ENCODE measurements around the gene CLDN24. TPM values are rescaled to one million over a fixed set of nuclear protein-coding genes. Genes with fewer than 3 reads are reported as not detected.

Gene CLDN24
- total RNA-seq, 1 experiment from 2014 or later: not detected

DNA sequence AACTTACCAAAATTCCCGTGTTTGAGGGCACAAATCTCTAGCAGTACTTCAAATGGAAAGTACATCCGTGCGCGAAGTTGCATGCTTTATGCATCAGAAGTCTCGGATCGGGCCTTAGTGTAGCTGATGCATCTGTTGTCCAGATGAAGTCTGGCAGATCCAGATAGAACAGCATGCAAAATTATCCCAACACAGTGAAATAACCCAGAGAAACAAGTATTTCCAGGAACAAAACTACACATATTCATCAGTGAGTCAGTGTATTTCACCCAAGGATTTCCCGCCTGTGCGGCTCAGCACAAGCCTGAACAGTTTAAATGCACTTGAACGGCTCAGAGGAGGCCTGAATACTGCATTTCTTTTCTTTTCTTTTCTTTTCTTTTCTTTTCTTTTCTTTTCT, 27.4 kb upstream of the CLDN24 start:
- no peak overlapping the region for H3K9ac ChIP-seq (ENCODE audit: extremely low read depth, insufficient read length, low read length)

More for the DNA sequence above, 27.4 kb upstream of the CLDN24 start:
- Histone ChIP-seq H4K20me1 (ENCODE audit: control insufficient read depth, insufficient read depth, insufficient read length) (no peaks in the 10 kb centered on the region), H3K9me3 (ENCODE audit: control insufficient read depth, low read depth, low read length) (no peaks in the 10 kb centered on the region), H3T11ph (ENCODE audit: low read length) (no peak overlapping the region), H3K14ac (ENCODE audit: insufficient read depth, low read length) (no peak overlapping the region), H3K4me1 (ENCODE audit: insufficient read depth, low read length) (no peaks in the 10 kb centered on the region), H3K18ac (ENCODE audit: insufficient read length, low read depth, low read length) (no peak overlapping the region), H2BK5ac (ENCODE audit: insufficient read length, low read length) (no peak overlapping the region), H3K56ac (ENCODE audit: insufficient read length, low read depth, low read length) (no peak overlapping the region), H4K5ac (ENCODE audit: insufficient read length, low read depth, low read length) (no peak overlapping the region), H2BK20ac (ENCODE audit: low read depth, low read length, poor library complexity, severe bottlenecking) (no peak overlapping the region), H3K27ac (ENCODE audit: insufficient read length, low read depth, low read length) (no peak overlapping the region), H4K91ac (ENCODE audit: insufficient read length, low read depth, low read length) (no peak overlapping the region), H2AFZ (ENCODE audit: low read length) (no peak overlapping the region), H3K4ac (ENCODE audit: low read depth, low read length) (no peak overlapping the region), H2AK5ac (ENCODE audit: insufficient read length, low read length) (no peak overlapping the region), H3K79me2 (ENCODE audit: insufficient read depth, low read length) (no peaks in the 10 kb centered on the region), H3K23me2 (ENCODE audit: insufficient read length, low read depth, low read length, poor library complexity, severe bottlenecking) (no peaks in the 10 kb centered on the region), H4K8ac (replicated peaks; ENCODE audit: insufficient read length, low read depth, low read length) (no peak overlapping the region), H2BK12ac (ENCODE audit: insufficient read length, low read depth, low read length) (no peak overlapping the region), H3K4me2 (ENCODE audit: insufficient read depth, insufficient read length, low read length) (no peak overlapping the region), H3K23ac (ENCODE audit: insufficient read length, low read depth, low read length) (no peak overlapping the region), H2BK15ac (ENCODE audit: low read depth, low read length) (no peak overlapping the region), H3K27me3 (ENCODE audit: insufficient read depth, low read length) (no peaks in the 10 kb centered on the region), H2BK120ac (ENCODE audit: low read depth, low read length, poor library complexity, severe bottlenecking) (no peak overlapping the region), H3K79me1 (ENCODE audit: insufficient read depth, low read depth, low read length, poor library complexity, severe bottlenecking) (no peaks in the 10 kb centered on the region)
- TF ChIP-seq, protein P1, sequence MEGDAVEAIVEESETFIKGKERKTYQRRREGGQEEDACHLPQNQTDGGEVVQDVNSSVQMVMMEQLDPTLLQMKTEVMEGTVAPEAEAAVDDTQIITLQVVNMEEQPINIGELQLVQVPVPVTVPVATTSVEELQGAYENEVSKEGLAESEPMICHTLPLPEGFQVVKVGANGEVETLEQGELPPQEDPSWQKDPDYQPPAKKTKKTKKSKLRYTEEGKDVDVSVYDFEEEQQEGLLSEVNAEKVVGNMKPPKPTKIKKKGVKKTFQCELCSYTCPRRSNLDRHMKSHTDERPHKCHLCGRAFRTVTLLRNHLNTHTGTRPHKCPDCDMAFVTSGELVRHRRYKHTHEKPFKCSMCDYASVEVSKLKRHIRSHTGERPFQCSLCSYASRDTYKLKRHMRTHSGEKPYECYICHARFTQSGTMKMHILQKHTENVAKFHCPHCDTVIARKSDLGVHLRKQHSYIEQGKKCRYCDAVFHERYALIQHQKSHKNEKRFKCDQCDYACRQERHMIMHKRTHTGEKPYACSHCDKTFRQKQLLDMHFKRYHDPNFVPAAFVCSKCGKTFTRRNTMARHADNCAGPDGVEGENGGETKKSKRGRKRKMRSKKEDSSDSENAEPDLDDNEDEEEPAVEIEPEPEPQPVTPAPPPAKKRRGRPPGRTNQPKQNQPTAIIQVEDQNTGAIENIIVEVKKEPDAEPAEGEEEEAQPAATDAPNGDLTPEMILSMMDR (conservative IDR thresholded peaks at IDR 0.05): no peak
- no peaks in the 10 kb centered on the region for H3K4me1 Mint-ChIP-seq
- H3K9me3 Mint-ChIP-seq: no peaks in the 10 kb centered on the region
- WGBS (ENCODE audit: extremely low coverage, insufficient read length, low lambda C conversion rate): no CpG with 5 or more reads among the region's 9 CpGs
- no peaks in the 10 kb centered on the region for H3K27me3 Mint-ChIP-seq (ENCODE audit: low read depth)
- 0 out of 7 replicates have a peak, but pooled peaks cover 0 to 1% (median 0%) of the 10 kb centered on the region in 3 experiments for H3K36me3 Mint-ChIP-seq (ENCODE audit: insufficient read depth in 1 of 3, low read depth in 3 of 3)
- no peak for DNase-seq
- no peak overlapping the region for H3K4me3 Mint-ChIP-seq
- no peak overlapping the region for H3K27ac Mint-ChIP-seq
